ENCODE measurements around the gene DCBLD2. TPM values are rescaled to one million over a fixed set of nuclear protein-coding genes. Genes with fewer than 3 reads are reported as not detected.

The DCBLD2 gene
- total and polyA plus RNA-seq, 2 experiments from 2014 or later: 16.8 to 27.9 TPM

- Histone ChIP-seq H3K79me2 (peaks cover 36% of the 10 kb centered on the region), H3K36me3 (replicated peaks; ENCODE audit: insufficient read depth, low read depth) (no peaks in the 10 kb centered on the region), H3K27ac (peak overlapping the region; percentile 80), H3K4me3 (peak overlapping the region; percentile 50), H3K27me3 (no peaks in the 10 kb centered on the region), H3K9me3 (ENCODE audit: low read depth) (no peaks in the 10 kb centered on the region), H3K4me2 (peak overlapping the region; percentile 79), H3K9me2 (replicated peaks; ENCODE audit: insufficient read depth) (no peaks in the 10 kb centered on the region), H2AFZ (peak overlapping the region; percentile 73), H4K20me1 (ENCODE audit: insufficient read depth, poor library complexity, severe bottlenecking) (peaks cover 18% of the 10 kb centered on the region), H3K4me1 (ENCODE audit: insufficient read depth) (peaks cover 11% of the 10 kb centered on the region)
- no peak for TF ChIP-seq CTCF (IDR thresholded peaks at IDR 0.05; ENCODE audit: poor library complexity)
- no peak for DNase-seq (ENCODE audit: low spot score)
- 34% methylated on average over 4 of the region's 4 CpGs for WGBS (ENCODE audit: low lambda C conversion rate, missing lambda C conversion rate)
Measured at GRCh38 chr3:98902351-98902740, 851 bp upstream of the DCBLD2 start.

- no peaks in the 10 kb centered on the region for H3K9me3 ChIP-seq (ENCODE audit: low read depth)
- H3K4me2 ChIP-seq: peak overlapping the region; percentile 90
- H2AFZ ChIP-seq: peak overlapping the region; percentile 43
- peaks cover 11% of the 10 kb centered on the region for H3K4me1 ChIP-seq (ENCODE audit: insufficient read depth)
- peaks cover 49% of the 10 kb centered on the region for H3K79me2 ChIP-seq
- WGBS (ENCODE audit: low lambda C conversion rate, missing lambda C conversion rate): 0% methylated on average over 3 of the region's 26 CpGs
- H3K4me3 ChIP-seq: peak overlapping the region; percentile 92
- no peaks in the 10 kb centered on the region for H3K9me2 ChIP-seq (replicated peaks; ENCODE audit: insufficient read depth)
- no peaks in the 10 kb centered on the region for H3K36me3 ChIP-seq (replicated peaks; ENCODE audit: insufficient read depth, low read depth)
- H3K27ac ChIP-seq: peak overlapping the region; percentile 88
- H4K20me1 ChIP-seq (ENCODE audit: insufficient read depth, poor library complexity, severe bottlenecking): peaks cover 18% of the 10 kb centered on the region
- peak; percentile 77 for DNase-seq (ENCODE audit: low spot score)
- H3K27me3 ChIP-seq: no peaks in the 10 kb centered on the region
- TF ChIP-seq EZH2 (IDR thresholded peaks at IDR 0.05; ENCODE audit: borderline replicate concordance): no peak
- no peak for TF ChIP-seq EZH2phosphoT487 (IDR thresholded peaks at IDR 0.05; ENCODE audit: low read depth, severe bottlenecking, unreplicated experiment)
- TF ChIP-seq CTCF (IDR thresholded peaks at IDR 0.05; ENCODE audit: poor library complexity): no peak
Measured at GRCh38 chr3:98901119-98901391, 440 bp downstream of the DCBLD2 start.

GRCh38 chr3:98900265-98901118, 1.0 kb downstream of the DCBLD2 start:
- no peaks in the 10 kb centered on the region for H3K36me3 ChIP-seq (replicated peaks; ENCODE audit: insufficient read depth, low read depth)
- no peaks in the 10 kb centered on the region for H3K27me3 ChIP-seq
- H3K4me3 ChIP-seq: peak overlapping the region; percentile 92
- peaks cover 18% of the 10 kb centered on the region for H4K20me1 ChIP-seq (ENCODE audit: insufficient read depth, poor library complexity, severe bottlenecking)
- peaks cover 54% of the 10 kb centered on the region for H3K79me2 ChIP-seq
- peak overlapping the region; percentile 88 for H3K27ac ChIP-seq
- H3K4me1 ChIP-seq (ENCODE audit: insufficient read depth): peaks cover 11% of the 10 kb centered on the region
- DNase-seq (ENCODE audit: low spot score): no peak
- H3K4me2 ChIP-seq: peak overlapping the region; percentile 90
- no peaks in the 10 kb centered on the region for H3K9me3 ChIP-seq (ENCODE audit: low read depth)
- H2AFZ ChIP-seq: peak overlapping the region; percentile 43
- no peak for TF ChIP-seq EZH2 (IDR thresholded peaks at IDR 0.05; ENCODE audit: borderline replicate concordance)
- TF ChIP-seq EZH2phosphoT487 (IDR thresholded peaks at IDR 0.05; ENCODE audit: low read depth, severe bottlenecking, unreplicated experiment): no peak
- no peak for TF ChIP-seq CTCF (IDR thresholded peaks at IDR 0.05; ENCODE audit: poor library complexity)
- WGBS (ENCODE audit: low lambda C conversion rate, missing lambda C conversion rate): 5% methylated on average over 23 of the region's 23 CpGs
- no peaks in the 10 kb centered on the region for H3K9me2 ChIP-seq (replicated peaks; ENCODE audit: insufficient read depth)

Measured in hepatocyte (in vitro differentiated cells).